ES-I3 (cell line): Measurements from ENCODE around the gene MMEL1.

Source experiments
- H3K36me3 ChIP-seq: 2 replicates; pipeline ENCODE4 v1.6.1; 2013; ENCODE audit warnings: mild to moderate bottlenecking, low read length, control low read depth, moderate library complexity; ENCODE audit not compliant: insufficient read depth
- H3K4me1 ChIP-seq: 2 replicates; pipeline ENCODE4 v1.6.1; 2013; ENCODE audit warnings: mild to moderate bottlenecking, control low read depth, low read length; ENCODE audit not compliant: insufficient read depth
- H3K9ac ChIP-seq: 2 replicates; pipeline ENCODE4 v1.6.1; 2013; ENCODE audit warnings: low read depth, mild to moderate bottlenecking, low read length, moderate library complexity
- H3K9me3 ChIP-seq: 2 replicates; pipeline ENCODE4 v1.6.1; 2013; ENCODE audit warnings: mild to moderate bottlenecking, low read length, moderate library complexity; ENCODE audit not compliant: control insufficient read depth, insufficient read depth

Gene MMEL1

GRCh38 chr1:2544875-2545640, 87.8 kb downstream of the MMEL1 start:
- no peaks in the 10 kb centered on the region for H3K9me3 ChIP-seq
- peaks cover 27% of the 10 kb centered on the region; the same call in 1 of the 2 replicates for H3K4me1 ChIP-seq
- H3K36me3 ChIP-seq, result no peaks in the 10 kb centered on the region
- no peak overlapping the region for H3K9ac ChIP-seq

- peaks cover 26% of the 10 kb centered on the region; the same call in 1 of the 2 replicates for H3K4me1 ChIP-seq
- no peaks in the 10 kb centered on the region for H3K9me3 ChIP-seq
Observed at GRCh38 chr1:2544093-2544874, 88.5 kb downstream of the MMEL1 start.

GRCh38 chr1:2543543-2544092, 89.2 kb downstream of the MMEL1 start:
- H3K36me3 ChIP-seq, result no peaks in the 10 kb centered on the region
- no peak overlapping the region for H3K9ac ChIP-seq
- H3K4me1 ChIP-seq, result peaks cover 22% of the 10 kb centered on the region; the same call in 1 of the 2 replicates
- no peaks in the 10 kb centered on the region for H3K9me3 ChIP-seq

More at GRCh38 chr1:2544093-2544874, 88.5 kb downstream of the MMEL1 start:
- Histone ChIP-seq H3K36me3 (no peaks in the 10 kb centered on the region), H3K9ac (no peak overlapping the region)

- no peak overlapping the region for H3K9ac ChIP-seq
- H3K4me1 ChIP-seq, result peaks cover 19% of the 10 kb centered on the region; the same call in 1 of the 2 replicates
Observed at GRCh38 chr1:2542246-2542915, 90.4 kb downstream of the MMEL1 start.

DNA sequence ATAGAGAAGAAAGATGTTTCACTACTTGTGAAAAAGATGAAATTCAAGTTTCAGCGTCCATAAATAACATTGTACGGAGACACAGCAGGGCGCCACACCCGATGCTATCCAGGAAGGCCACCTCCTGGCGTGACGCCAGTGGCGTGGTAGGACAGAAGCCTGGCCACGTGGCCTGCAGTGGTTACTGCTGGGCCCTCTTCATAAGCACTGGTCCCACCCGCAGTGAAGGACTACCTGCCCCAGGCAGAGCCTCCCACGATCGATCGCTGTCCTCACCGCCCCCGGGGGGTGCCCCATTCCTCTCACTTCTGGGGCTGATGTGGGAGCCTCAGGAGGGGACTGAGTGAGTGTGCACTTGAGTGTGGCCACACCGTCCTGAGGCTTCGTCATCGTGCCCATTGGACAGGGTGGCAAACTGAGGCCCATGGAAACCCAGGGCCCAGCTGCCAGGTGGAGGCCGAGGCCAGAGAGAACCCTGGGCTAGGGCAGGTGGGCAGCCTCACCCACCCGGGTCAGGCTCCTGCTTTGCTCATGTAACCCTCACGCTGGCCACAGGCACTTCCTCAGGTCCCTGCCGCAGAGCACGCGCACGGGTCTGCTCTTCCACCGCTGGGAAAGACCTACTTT, 91.1 kb downstream of the MMEL1 start:
- H3K4me1 ChIP-seq, result peaks cover 19% of the 10 kb centered on the region; the same call in 1 of the 2 replicates
- no peaks in the 10 kb centered on the region for H3K9me3 ChIP-seq
- H3K36me3 ChIP-seq, result no peaks in the 10 kb centered on the region
- no peak overlapping the region for H3K9ac ChIP-seq

More at GRCh38 chr1:2542246-2542915, 90.4 kb downstream of the MMEL1 start:
- Histone ChIP-seq H3K36me3 (no peaks in the 10 kb centered on the region), H3K9me3 (no peaks in the 10 kb centered on the region)

DNA sequence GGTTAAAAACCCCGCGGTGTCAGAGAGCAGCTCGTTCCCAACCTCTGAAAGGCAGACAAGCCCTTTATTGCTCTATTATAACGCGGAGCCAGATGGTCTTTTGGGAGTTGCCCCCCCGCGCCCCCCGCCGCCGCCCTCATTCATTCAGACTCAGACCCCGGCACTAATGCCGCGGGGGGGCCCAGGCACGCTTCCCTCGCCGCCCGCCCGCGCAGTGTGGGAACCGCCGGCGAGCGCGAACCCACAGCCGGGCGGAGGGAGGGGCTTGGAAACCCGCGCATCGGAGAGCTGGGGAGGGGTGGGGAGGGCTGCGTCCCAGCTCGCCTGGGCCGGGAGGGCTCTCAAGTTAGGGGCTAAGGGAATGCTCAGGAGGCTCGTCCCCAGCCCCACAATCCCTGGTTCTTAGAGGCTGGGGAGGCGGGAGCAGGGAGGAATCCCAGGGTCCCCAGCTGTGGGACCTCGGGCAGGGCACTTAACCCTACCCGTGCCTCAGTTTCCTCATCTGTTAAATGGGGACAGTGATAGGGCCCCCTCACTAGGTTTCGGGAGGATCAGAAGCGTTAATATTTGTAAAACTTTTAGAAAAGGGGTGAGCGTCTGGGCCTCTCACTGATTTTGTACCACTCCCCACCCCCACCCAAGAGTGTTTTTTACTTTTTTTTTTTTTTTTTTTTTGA, 91.9 kb downstream of the MMEL1 start:
- H3K4me1 ChIP-seq, result peaks cover 19% of the 10 kb centered on the region; the same call in 1 of the 2 replicates
- no peaks in the 10 kb centered on the region for H3K9me3 ChIP-seq
- H3K36me3 ChIP-seq, result no peaks in the 10 kb centered on the region
- peak overlapping the region; percentile 26; the same call in 1 of the 2 replicates for H3K9ac ChIP-seq
